Sigmoid colon (tissue), 4 donors: ENCODE data around the gene VIPR2.
"Not testable (repeated sequence)": the region's sequence is repeated elsewhere in the genome, so short reads cannot be mapped to it uniquely, and the experiment has no call there.

Experiments used
- POLR2AphosphoS5 ChIP-seq, 4 donors: sonication (generic); formaldehyde crosslinking; IDR thresholded peaks; one replicate each; pipeline ENCODE4 v1.6.1; 2017; ENCODE audit warnings: antibody characterized with exemption in 4 of 4
- TF ChIP-seq, protein P1 (sequence below), 4 experiments: fragments of 450-650 bp in 3 of 4; fragments of 200-600 bp in 1 of 4; IDR thresholded peaks; one replicate each; pipeline ENCODE4 v1.5.1; 2016 to 2019; ENCODE audit warnings: antibody characterized with exemption in 4 of 4, mild to moderate bottlenecking in 3 of 4, moderate library complexity in 2 of 4

- TF ChIP-seq, protein P1, sequence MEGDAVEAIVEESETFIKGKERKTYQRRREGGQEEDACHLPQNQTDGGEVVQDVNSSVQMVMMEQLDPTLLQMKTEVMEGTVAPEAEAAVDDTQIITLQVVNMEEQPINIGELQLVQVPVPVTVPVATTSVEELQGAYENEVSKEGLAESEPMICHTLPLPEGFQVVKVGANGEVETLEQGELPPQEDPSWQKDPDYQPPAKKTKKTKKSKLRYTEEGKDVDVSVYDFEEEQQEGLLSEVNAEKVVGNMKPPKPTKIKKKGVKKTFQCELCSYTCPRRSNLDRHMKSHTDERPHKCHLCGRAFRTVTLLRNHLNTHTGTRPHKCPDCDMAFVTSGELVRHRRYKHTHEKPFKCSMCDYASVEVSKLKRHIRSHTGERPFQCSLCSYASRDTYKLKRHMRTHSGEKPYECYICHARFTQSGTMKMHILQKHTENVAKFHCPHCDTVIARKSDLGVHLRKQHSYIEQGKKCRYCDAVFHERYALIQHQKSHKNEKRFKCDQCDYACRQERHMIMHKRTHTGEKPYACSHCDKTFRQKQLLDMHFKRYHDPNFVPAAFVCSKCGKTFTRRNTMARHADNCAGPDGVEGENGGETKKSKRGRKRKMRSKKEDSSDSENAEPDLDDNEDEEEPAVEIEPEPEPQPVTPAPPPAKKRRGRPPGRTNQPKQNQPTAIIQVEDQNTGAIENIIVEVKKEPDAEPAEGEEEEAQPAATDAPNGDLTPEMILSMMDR (IDR thresholded peaks at IDR 0.05): not testable (repeated sequence)
- not testable (repeated sequence) for TF ChIP-seq POLR2AphosphoS5 (IDR thresholded peaks at IDR 0.05)
These were observed 43.6 kb downstream of the VIPR2 start for GRCh38 chr7:159101083-159101395.
